B cell (primary cell): ENCODE data around the gene TEX14. TPM values are rescaled to one million over a fixed set of nuclear protein-coding genes. Genes with fewer than 3 reads are reported as not detected.
A peak's percentile ranks its signal among the peaks of the same experiment; 100 is the strongest.

Experiments used
- ATAC-seq: fragments of 200-7000 bp; cut with Tn5 transposase; one replicate; pipeline ENCODE4 v1.10.0; 2021; ENCODE audit warnings: low read depth, mild to moderate bottlenecking, moderate number of reproducible peaks, moderate library complexity
- CTCF ChIA-PET: fragments of 350-600 bp; sonication (Branson Sonifier 250); formaldehyde crosslinking; loops from one replicate; lab custom pipeline; 2021; ENCODE audit warnings: antibody characterized with exemption, inconsistent platforms; lab: Charles Lee
- POLR2A ChIA-PET: fragments of 350-600 bp; sonication (Branson Sonifier 250); formaldehyde crosslinking; loops from one replicate; lab custom pipeline; 2021; ENCODE audit warnings: antibody characterized with exemption; lab: Charles Lee
- DNase-seq: peaks from one replicate; pipeline ENCODE4 v3.0.0; 2013
- H2AFZ ChIP-seq: 2 replicates; pipeline ENCODE4 v1.6.1; 2012; ENCODE audit warnings: mild to moderate bottlenecking, low read depth, low read length; ENCODE audit not compliant: insufficient read depth, poor library complexity, severe bottlenecking
- H3K27ac ChIP-seq, 2 donors: 1 replicate in 1 of 2; 2 replicates in 1 of 2; pipeline ENCODE4 v1.5.1; 2012 to 2013; ENCODE audit warnings: low read length in 2 of 2, mild to moderate bottlenecking in 2 of 2, moderate library complexity in 1 of 2
- H3K27me3 ChIP-seq, 4 experiments: fragments of 200-600 bp in 1 of 4; sonication (generic) in 1 of 4; replicated peaks in 1 of 4; 1 replicate in 2 of 4; 2 replicates in 2 of 4; pipeline versions ENCODE4 v1.6.1 to v1.7.0; 2013 to 2016; ENCODE audit warnings: low read length in 3 of 4, mild to moderate bottlenecking in 2 of 4, mixed read lengths in 1 of 4, moderate library complexity in 1 of 4; ENCODE audit not compliant: insufficient read depth in 4 of 4, control insufficient read depth in 3 of 4; ENCODE audit errors: control extremely low read depth in 1 of 4
- H3K36me3 ChIP-seq, 2 experiments: replicated peaks in 1 of 2; 1 replicate in 1 of 2; 2 replicates in 1 of 2; pipeline versions ENCODE4 v1.6.1 to v1.7.1; 2013; ENCODE audit warnings: low read length in 1 of 2; ENCODE audit not compliant: insufficient read depth in 2 of 2, control insufficient read depth in 1 of 2; ENCODE audit errors: control extremely low read depth in 1 of 2, extremely low read depth in 1 of 2
- H3K4me1 ChIP-seq, 2 donors: fragments of 200-600 bp in 1 of 2; sonication (generic) in 1 of 2; 1 replicate in 1 of 2; 2 replicates in 1 of 2; pipeline versions ENCODE4 v1.5.1 to v1.6.1; 2013 to 2017; ENCODE audit warnings: low read length in 2 of 2; ENCODE audit not compliant: control insufficient read depth in 2 of 2, insufficient read depth in 2 of 2
- H3K4me2 ChIP-seq: replicated peaks from 2 replicates; pipeline ENCODE3; 2012; ENCODE audit warnings: mild to moderate bottlenecking, low read depth, low read length; ENCODE audit not compliant: poor library complexity, severe bottlenecking
- H3K4me3 ChIP-seq, 5 experiments: fragments of 200-600 bp in 1 of 5; sonication (generic) in 1 of 5; 1 replicate in 3 of 5; 2 replicates in 2 of 5; pipeline versions ENCODE4 v1.5.1 to v1.7.0; 2011 to 2016; ENCODE audit warnings: low read length in 4 of 5, mild to moderate bottlenecking in 4 of 5, low read depth in 2 of 5, control low read depth in 1 of 5, moderate library complexity in 1 of 5; ENCODE audit not compliant: insufficient read depth in 1 of 5; ENCODE audit errors: control extremely low read depth in 1 of 5, extremely low read depth in 1 of 5
- H3K79me2 ChIP-seq: fragments of 200-600 bp; sonication (generic); one replicate; pipeline ENCODE4 v1.6.0; 2016; ENCODE audit warnings: low read length; ENCODE audit not compliant: control insufficient read depth, insufficient read depth
- H3K9ac ChIP-seq: fragments of 200-600 bp; sonication (generic); 2 replicates; pipeline ENCODE4 v1.6.1; 2017; ENCODE audit warnings: mild to moderate bottlenecking, low read length, moderate library complexity
- H3K9me3 ChIP-seq, 3 donors: one replicate each; pipeline versions ENCODE4 v1.6.1 to v1.7.1; 2013; ENCODE audit warnings: low read length in 2 of 3; ENCODE audit not compliant: control insufficient read depth in 2 of 3, insufficient read depth in 1 of 3; ENCODE audit errors: control extremely low read depth in 1 of 3
- H4K20me1 ChIP-seq: 2 replicates; pipeline ENCODE4 v1.6.0; 2012; ENCODE audit warnings: mild to moderate bottlenecking, low read length; ENCODE audit not compliant: insufficient read depth, control insufficient read depth, poor library complexity, severe bottlenecking
- H3K27ac Mint-ChIP-seq: one replicate; pipeline ENCODE4 v1.8.0; 2021; ENCODE audit warnings: mixed read lengths
- H3K27me3 Mint-ChIP-seq: one replicate; pipeline ENCODE4 v1.8.0; 2021; ENCODE audit warnings: mixed read lengths
- H3K4me1 Mint-ChIP-seq: one replicate; pipeline ENCODE4 v1.8.0; 2021; ENCODE audit warnings: mixed read lengths
- H3K4me3 Mint-ChIP-seq: one replicate; pipeline ENCODE4 v1.8.0; 2021; ENCODE audit warnings: mixed read lengths
- H3K9me3 Mint-ChIP-seq: one replicate; pipeline ENCODE4 v1.8.0; 2022; ENCODE audit warnings: mixed read lengths; ENCODE audit not compliant: insufficient read depth
- CTCF ChIP-seq: fragments of 200-600 bp; IDR thresholded peaks from one replicate; pipeline ENCODE4 v1.8.0; 2022; ENCODE audit warnings: antibody characterized with exemption, mild to moderate bottlenecking
- EZH2 ChIP-seq: IDR thresholded peaks from 2 replicates; pipeline ENCODE4 v1.6.1; 2012; ENCODE audit warnings: borderline replicate concordance, low read depth, mild to moderate bottlenecking, moderate library complexity, low read length; ENCODE audit not compliant: insufficient read depth, poor library complexity, severe bottlenecking
- WGBS: methylation state at CpG from one replicate; pipeline ENCODE4 v1.1.5; 2013; ENCODE audit warnings: missing lambda C conversion rate; ENCODE audit not compliant: insufficient coverage; 5-methylcytosine and 5-hydroxymethylcytosine counted together
- intact Hi-C: fragments of 100-400 bp; cut with micrococcal nuclease; formaldehyde crosslinking; loops from one replicate; pipeline ENCODE4 v1.10.0; 2022
- polyA plus RNA-seq: library from polyadenylated mRNA; depleted of rRNA; stranded (reverse); fragments of >200 nt; gene quantifications from 2 replicates; pipeline ENCODE4 v1.2.3, GENCODE V29; 2012
- total RNA-seq, 2 donors: library from RNA; stranded (reverse); fragments of 120-200 nt in 1 of 2; gene quantifications; 1 replicate in 1 of 2; 2 replicates in 1 of 2; pipeline versions ENCODE4 v1.2.3 to v1.2.4, GENCODE V29; 2013 to 2022

TEX14 gene
- total and polyA plus RNA-seq, 2 donors (not counting 1 experiment from before 2014, with no cell fraction given): 0.10 to 0.20 TPM

DNA sequence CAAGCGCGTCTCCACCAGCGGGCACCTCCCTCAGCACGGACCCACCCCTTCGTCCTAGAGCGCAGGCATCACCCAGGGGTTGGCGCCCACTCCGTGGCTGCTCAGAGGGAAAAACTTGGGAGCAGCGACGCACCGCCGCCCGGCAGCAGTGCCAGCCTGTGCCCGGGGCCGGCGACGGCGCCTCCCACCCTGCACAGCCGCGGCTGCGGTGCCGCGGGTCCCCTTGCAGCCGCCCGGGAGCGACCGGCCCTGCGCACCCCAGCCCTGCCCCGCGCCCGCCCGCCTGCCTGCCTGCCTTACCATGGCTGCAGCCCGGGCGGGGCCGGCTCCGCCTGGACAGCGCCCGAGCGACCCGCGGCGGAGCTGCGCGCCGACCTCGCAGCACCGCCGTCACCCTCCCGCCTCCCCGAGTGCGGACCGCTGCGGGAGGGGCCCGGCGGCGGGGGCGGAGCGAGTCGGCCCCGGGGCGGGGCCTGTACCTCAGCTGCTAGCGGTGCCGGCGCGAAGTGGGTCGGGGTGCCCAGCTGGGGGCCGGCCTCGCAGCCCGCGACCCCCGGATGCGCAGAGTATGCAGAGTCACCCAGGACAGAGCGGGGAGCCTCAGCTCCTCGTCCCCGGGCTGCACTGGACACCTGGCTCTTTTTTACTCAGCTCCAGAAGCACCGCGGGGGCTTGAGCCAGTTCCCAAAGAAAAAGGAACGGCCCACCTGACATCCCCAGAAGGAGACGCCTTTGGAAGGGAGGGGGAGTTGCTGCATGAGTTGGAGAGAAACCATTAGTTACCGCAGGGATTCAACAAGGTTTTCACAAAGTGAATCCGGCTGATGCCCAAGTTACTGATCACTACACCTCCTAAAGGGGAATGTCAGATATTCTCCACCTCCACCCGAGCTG is 159.9 kb downstream of the TEX14 start:
- H3K4me3 ChIP-seq: peak overlapping the region in 4 of 5 experiments; percentile 28 to 63 (median 51)
- H3K27ac Mint-ChIP-seq: no peak overlapping the region
- no peaks in the 10 kb centered on the region for H3K9me3 Mint-ChIP-seq
- TF ChIP-seq CTCF: no peak
- TF ChIP-seq EZH2: no peak
- WGBS: 3% methylated on average over 77 of the region's 82 CpGs
- H3K27ac ChIP-seq: no peak overlapping the region
- ATAC-seq (peak; percentile 96), DNase-seq (peak; percentile 76)
- intact Hi-C loops: loop anchor here (1.0 to 5.0 kb wide), 4 partner anchors 14 to 470 kb away; partner anchors contain the start of genes RAD51C and TEX14
- peaks cover 45% of the 10 kb centered on the region for H3K27me3 Mint-ChIP-seq
- H4K20me1 ChIP-seq: no peaks in the 10 kb centered on the region
- H3K9ac ChIP-seq: peak overlapping the region; percentile 67
- peaks cover 0 to 52% (median 15%) of the 10 kb centered on the region in 4 experiments for H3K27me3 ChIP-seq
- H3K4me1 ChIP-seq: peaks cover 12 to 13% of the 10 kb centered on the region in 2 donors
- POLR2A ChIA-PET: interaction anchor here (1.5 kb wide), 1 partner anchor 313 kb away, joined by 3 read pairs; the partner anchor contains the start of gene MKS1
- peak overlapping the region; percentile 81 for H2AFZ ChIP-seq
- peaks cover 5% of the 10 kb centered on the region for H3K4me1 Mint-ChIP-seq
- H3K9me3 ChIP-seq: no peaks in the 10 kb centered on the region
- H3K79me2 ChIP-seq: no peaks in the 10 kb centered on the region
- H3K36me3 ChIP-seq: no peaks in the 10 kb centered on the region
- peak overlapping the region; percentile 76 for H3K4me3 Mint-ChIP-seq
- CTCF ChIA-PET: interaction anchor here (0.9 to 2.7 kb wide), 4 partner anchors 13 to 474 kb away, joined by 3 to 11 read pairs (median 5); no protein-coding TSS in a partner anchor
- H3K4me2 ChIP-seq: peak overlapping the region; percentile 93
